ENCODE measurements around the gene CBLC.
A peak's percentile ranks its signal among the peaks of the same experiment; 100 is the strongest.

CBLC gene

GRCh38 chr19:44795398-44795987 is 17.8 kb downstream of the CBLC start:
- FAIRE-seq (no peak), DNase-seq (ENCODE audit: insufficient read length, low spot score) (no peak)

- no peak for FAIRE-seq
- no peak for DNase-seq (ENCODE audit: insufficient read length, low spot score)
Measured at GRCh38 chr19:44796701-44797115, 19.0 kb downstream of the CBLC start.

DNA sequence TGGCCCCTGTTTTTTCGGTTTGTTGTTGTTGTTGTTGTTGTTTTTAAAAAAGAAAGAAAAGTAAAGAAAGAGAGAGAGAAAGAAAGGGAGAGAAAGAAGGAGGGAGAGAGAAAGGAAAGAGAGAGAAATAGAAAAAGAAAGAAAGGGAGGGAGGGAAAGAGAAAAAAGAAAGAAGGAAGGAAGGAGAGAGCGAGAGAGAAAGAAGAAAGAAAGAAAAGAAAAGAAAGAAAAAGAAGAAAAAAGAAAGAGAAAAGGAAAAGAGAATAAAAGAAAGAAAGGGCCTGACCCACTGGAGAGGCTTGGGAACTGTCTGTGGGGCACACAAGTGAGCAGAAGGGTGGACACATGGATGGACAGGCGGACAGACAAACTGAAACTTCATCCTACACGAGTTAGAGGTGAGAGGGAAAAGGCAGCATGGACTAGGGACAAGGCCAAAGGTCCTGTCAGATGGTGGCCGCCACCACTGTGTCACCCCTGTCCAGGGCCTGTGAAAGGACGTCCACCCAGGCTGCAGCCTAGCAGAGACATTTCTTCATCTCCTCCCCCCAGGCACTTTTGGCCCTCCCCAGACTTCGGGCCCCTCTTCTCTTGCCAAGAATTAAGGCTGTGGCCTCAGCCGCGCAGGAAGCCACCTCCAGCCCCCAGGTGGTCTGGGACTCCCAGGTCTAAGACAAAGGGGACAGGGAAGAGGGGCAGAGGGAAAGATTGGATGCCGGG is 22.1 kb downstream of the CBLC start:
- DNase-seq (ENCODE audit: insufficient read length, low spot score) (no peak), FAIRE-seq (peak; percentile 9)

DNA sequence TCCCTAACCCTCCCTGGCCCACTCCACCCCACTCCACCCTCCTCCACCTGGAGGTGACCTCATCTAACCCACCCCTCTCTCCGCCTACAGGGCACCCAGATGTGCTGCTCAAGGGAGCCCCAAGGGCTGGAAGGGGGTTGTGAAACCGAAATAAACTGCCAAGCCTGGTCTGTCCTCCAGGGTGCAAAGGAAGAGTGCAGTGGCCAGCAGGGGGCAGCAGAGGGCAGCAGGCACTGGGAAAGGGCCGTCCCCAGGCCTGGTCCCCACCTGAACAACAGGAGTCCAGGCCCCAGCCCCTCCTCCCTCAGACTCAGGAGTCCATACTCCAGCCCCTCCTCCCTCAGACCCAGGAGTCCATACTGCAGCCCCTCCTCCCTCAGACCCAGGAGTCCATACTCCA is 22.8 kb downstream of the CBLC start:
- peak; percentile 92 for DNase-seq (ENCODE audit: insufficient read length, low spot score)
- peak; percentile 85 for FAIRE-seq

DNA sequence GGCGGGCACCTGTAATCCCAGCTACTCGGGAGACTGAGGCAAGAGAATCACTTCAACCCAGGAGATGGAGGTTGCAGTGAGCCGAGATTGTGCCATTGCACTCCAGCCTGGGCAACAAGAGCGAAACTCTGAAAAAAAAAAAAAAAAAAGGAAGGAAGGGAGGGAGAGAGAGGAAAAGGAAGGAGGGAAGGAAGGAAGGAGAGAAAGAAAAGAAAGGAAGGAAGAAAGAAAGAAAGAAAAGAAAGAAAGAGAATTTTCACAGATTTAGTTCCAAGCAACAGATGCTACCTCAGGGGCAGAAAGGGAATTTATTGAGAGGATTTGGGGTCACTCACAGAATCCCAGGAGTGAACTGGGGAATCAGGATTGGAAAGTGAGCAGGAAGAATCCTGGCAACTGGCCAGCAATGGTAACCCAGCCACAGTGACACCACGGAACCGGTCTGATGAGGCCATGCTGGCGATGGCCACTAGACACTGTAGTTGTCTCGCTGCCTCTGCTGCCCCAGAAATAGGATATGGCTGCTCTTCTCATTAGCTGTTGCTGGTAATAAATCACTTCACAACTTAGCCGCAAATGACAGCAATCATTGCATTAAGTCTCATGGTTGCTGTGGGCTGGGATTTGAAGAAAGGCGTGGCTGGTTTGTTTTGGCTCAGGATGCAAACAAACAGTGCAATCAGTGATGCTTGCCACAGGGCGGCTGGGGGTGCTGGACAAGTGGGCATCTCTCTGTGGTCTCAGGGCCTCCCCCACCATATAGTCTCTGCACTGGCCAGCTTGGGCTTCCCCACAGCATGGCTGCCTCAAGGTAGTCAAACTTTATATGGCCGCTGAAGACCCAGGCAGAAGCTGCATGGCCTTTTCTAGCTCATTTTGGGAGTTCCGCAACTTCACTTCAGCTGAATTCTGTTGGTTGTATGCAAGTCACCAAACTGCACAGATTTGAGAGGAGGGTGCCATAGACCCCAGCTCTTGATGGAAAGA is 26.0 kb downstream of the CBLC start:
- DNase-seq (ENCODE audit: insufficient read length, low spot score) (no peak), FAIRE-seq (no peak)

- no peak for FAIRE-seq
- DNase-seq (ENCODE audit: insufficient read length, low spot score) = no peak
Measured at GRCh38 chr19:44806291-44806690, 28.6 kb downstream of the CBLC start.

- DNase-seq (ENCODE audit: insufficient read length, low spot score) (no peak), FAIRE-seq (no peak)
Measured at GRCh38 chr19:44807162-44807561, 29.5 kb downstream of the CBLC start.

- peak; percentile 83 for DNase-seq (ENCODE audit: insufficient read length, low spot score)
- peak; percentile 87 for FAIRE-seq
Measured at GRCh38 chr19:44807652-44808462, 30.2 kb downstream of the CBLC start.

DNA sequence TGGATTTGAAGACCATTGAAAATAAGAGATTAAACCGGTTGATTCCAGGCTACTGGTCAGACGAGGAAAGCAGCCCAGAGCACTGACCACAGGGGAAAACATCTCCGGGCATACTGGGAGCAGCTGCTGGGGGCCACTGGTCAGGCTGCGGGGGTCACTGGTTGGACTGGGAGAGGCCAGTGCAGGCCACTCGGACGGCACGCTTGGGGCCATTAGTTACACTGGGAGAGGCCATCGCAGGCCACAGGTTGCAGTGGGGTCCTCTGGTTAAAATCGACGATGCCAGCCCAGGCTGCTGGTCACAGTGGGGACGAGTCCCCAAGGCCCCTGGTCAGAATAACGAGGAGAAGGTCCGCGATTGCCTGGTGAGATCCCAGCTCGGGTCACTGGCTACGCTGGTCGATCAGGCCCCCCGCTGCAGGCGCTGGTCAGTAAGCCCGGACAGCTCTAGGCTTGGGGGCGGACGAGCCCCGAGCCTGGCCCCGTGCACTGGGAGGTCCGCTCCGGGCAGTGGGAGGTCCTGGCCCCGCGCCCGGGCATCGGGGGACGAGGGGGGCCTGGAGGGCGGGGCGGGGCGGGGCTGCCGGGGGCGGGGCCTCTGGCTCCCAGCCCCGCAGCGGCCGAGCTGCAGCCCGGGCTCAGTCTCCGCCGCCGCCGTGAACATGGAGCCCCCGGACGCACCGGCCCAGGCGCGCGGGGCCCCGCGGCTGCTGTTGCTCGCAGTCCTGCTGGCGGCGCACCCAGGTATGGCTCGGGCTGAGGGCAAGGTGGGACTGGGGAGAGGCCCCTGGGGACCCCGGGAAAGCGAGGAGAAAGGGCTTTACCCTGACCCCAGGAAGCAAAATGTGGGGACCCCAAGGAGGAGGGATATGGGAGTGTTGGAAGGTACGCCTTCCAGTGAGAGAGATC is 31.0 kb downstream of the CBLC start, which contains the start of gene BCAM:
BCAM (plus strand) TSS at position 641 of the 909 bp plus-strand sequence; CDS start at position 663, 22 bp downstream.
- FAIRE-seq (no peak), DNase-seq (ENCODE audit: insufficient read length, low spot score) (peak; percentile 91)

- FAIRE-seq = no peak
Measured at GRCh38 chr19:44809577-44810233, 32.0 kb downstream of the CBLC start.

GRCh38 chr19:44810234-44811121 is 32.8 kb downstream of the CBLC start:
- no peak for DNase-seq (ENCODE audit: insufficient read length, low spot score)
- FAIRE-seq = no peak

More at GRCh38 chr19:44809577-44810233, 32.0 kb downstream of the CBLC start:
- DNase-seq (ENCODE audit: insufficient read length, low spot score) = no peak

DNA sequence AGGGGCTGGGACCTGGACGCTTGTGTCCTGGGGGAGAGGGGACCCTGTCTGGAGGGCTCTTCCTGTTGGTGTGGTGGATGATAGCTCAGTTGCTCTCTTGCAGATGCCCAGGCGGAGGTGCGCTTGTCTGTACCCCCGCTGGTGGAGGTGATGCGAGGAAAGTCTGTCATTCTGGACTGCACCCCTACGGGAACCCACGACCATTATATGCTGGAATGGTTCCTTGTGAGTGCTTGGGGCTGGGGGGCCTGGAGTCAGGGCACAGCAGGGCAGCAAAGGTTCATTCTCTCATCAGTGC is 33.4 kb downstream of the CBLC start:
- FAIRE-seq (no peak), DNase-seq (ENCODE audit: insufficient read length, low spot score) (no peak)

DNA sequence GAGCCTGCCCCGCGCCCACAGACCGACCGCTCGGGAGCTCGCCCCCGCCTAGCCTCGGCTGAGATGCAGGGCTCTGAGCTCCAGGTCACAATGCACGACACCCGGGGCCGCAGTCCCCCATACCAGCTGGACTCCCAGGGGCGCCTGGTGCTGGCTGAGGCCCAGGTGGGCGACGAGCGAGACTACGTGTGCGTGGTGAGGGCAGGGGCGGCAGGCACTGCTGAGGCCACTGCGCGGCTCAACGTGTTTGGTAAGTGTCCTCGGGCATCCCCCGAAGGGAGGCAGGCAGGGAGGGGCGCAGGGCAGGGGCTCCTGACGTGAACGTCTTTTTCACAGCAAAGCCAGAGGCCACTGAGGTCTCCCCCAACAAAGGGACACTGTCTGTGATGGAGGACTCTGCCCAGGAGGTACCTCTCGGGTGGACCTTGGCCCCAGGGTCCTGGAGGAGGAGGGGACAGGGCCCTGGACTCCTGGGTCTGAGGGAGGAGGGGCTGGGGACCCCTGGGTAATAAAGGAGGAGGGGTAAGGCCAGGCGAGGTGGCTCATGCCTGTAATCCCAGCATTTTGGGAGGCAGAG is 34.5 kb downstream of the CBLC start:
- DNase-seq (ENCODE audit: insufficient read length, low spot score) (no peak), FAIRE-seq (no peak)

DNA sequence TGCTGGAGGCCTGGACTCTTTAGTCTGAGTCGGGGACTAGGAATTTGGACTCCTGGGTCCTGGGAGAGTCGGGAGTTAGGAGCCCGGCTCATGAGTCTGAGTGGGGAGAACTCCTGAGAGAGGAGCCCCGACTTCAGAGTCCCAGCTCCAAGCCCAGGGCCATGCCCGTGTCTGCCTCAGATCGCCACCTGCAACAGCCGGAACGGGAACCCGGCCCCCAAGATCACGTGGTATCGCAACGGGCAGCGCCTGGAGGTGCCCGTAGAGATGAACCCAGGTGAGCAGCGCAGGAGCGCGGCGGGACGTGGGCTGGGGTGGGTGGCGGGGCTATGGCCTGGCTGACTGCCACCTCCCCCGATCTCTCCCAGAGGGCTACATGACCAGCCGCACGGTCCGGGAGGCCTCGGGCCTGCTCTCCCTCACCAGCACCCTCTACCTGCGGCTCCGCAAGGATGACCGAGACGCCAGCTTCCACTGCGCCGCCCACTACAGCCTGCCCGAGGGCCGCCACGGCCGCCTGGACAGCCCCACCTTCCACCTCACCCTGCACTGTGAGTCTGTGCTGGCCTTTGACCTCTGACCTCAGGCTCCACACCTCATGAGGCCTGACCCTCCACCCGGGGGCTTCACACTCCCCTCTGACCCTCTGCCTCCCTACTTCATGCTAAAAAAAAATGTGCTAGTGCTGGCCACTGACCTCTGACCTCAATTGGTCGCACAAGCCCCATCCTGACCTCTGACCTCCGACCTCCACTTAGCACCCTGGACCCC is 35.6 kb downstream of the CBLC start:
- no peak for DNase-seq (ENCODE audit: insufficient read length, low spot score)
- FAIRE-seq = no peak

DNA sequence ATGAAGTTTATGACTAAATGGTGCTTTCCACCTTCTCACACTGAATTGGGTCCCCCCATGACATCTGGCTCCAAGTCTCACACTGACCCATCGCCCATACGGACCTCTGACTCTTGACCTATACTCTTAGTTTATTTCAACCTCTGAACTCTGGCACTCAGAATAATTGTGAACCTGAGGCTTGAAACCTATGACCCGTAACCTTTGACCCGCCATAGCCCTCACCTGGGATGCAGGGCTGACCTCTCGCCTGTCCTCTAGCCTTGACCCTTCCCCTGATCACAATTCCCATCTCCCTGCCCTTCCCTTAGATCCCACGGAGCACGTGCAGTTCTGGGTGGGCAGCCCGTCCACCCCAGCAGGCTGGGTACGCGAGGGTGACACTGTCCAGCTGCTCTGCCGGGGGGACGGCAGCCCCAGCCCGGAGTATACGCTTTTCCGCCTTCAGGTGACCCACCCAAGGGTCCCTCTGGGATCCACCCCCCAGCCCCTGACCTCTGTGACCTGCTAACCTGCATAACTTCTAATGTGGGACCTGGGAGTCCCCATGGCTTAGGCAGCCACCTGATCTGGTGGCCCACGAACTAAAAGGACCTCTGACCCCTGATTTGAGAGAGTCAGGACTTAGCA is 36.3 kb downstream of the CBLC start:
- DNase-seq (ENCODE audit: insufficient read length, low spot score) (no peak), FAIRE-seq (no peak)

- DNase-seq (ENCODE audit: insufficient read length, low spot score) = no peak
- no peak for FAIRE-seq
Measured at GRCh38 chr19:44814517-44814916, 36.8 kb downstream of the CBLC start.

Measured in HTR-8/SVneo (cell line).